ENCODE results near the gene GCG.

- TF ChIP-seq, protein P1, sequence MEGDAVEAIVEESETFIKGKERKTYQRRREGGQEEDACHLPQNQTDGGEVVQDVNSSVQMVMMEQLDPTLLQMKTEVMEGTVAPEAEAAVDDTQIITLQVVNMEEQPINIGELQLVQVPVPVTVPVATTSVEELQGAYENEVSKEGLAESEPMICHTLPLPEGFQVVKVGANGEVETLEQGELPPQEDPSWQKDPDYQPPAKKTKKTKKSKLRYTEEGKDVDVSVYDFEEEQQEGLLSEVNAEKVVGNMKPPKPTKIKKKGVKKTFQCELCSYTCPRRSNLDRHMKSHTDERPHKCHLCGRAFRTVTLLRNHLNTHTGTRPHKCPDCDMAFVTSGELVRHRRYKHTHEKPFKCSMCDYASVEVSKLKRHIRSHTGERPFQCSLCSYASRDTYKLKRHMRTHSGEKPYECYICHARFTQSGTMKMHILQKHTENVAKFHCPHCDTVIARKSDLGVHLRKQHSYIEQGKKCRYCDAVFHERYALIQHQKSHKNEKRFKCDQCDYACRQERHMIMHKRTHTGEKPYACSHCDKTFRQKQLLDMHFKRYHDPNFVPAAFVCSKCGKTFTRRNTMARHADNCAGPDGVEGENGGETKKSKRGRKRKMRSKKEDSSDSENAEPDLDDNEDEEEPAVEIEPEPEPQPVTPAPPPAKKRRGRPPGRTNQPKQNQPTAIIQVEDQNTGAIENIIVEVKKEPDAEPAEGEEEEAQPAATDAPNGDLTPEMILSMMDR (IDR thresholded peaks at IDR 0.05; ENCODE audit: borderline replicate concordance, extremely low read depth, low read length, poor library complexity, severe bottlenecking), result no peak
- no peak for TF ChIP-seq EZH2 (IDR thresholded peaks at IDR 0.05; ENCODE audit: borderline replicate concordance, low read depth, low read length, severe bottlenecking)
Observed at GRCh38 chr2:162103443-162104009, 48.5 kb downstream of the GCG start.
